Endothelial cell of umbilical vein (primary cell): ENCODE data around the gene GALNT17. TPM values are rescaled to one million over a fixed set of nuclear protein-coding genes. Genes with fewer than 3 reads are reported as not detected.

ENCODE experiments used
- BruUV-seq: library from RNA; stranded (reverse); fragments of 400-500 nt; replicated peaks from 2 replicates; lab custom pipeline; 2021; lab: Mats Ljungman, UMichigan
- CTCF ChIA-PET: fragments of 300-600, 350-600 bp; sonication (Branson Sonifier 250); formaldehyde crosslinking; loops from one replicate; lab custom pipeline; 2021; ENCODE audit warnings: antibody characterized with exemption, inconsistent platforms; lab: Charles Lee
- POLR2A ChIA-PET: fragments of 300-600, 350-600 bp; sonication (Branson Sonifier 250); formaldehyde crosslinking; loops from one replicate; lab custom pipeline; 2021; ENCODE audit warnings: antibody characterized with exemption, inconsistent platforms; lab: Charles Lee
- DNase-seq: peaks from one replicate; pipeline ENCODE4 v3.0.0-alpha.2; 2011; ENCODE audit warnings: low read depth, low spot score
- FAIRE-seq: peaks from 2 replicates; lab custom pipeline; 2011; peaks lifted over from hg19 to GRCh38; lab: Jason Lieb, UNC
- H2AFZ ChIP-seq: 2 replicates; pipeline ENCODE4 v1.6.0; 2012; ENCODE audit warnings: low read depth, low read length, control low read depth, inconsistent platforms
- H3K27ac ChIP-seq: 2 replicates; pipeline ENCODE4 v1.5.1; 2011; ENCODE audit warnings: low read depth, mild to moderate bottlenecking, control low read depth, low read length, moderate library complexity; ENCODE audit not compliant: insufficient read depth
- H3K27me3 ChIP-seq, 2 experiments: 2 replicates each; pipeline versions ENCODE4 v1.6.0 to v1.6.1; 2011; ENCODE audit warnings: low read length in 2 of 2, mixed read lengths in 1 of 2; ENCODE audit not compliant: control insufficient read depth in 2 of 2, insufficient read depth in 2 of 2
- H3K36me3 ChIP-seq, 2 experiments: 2 replicates in 1 of 2; 3 replicates in 1 of 2; pipeline ENCODE4 v1.5.1; 2011; ENCODE audit warnings: low read length in 2 of 2, mild to moderate bottlenecking in 1 of 2, moderate library complexity in 1 of 2; ENCODE audit not compliant: control insufficient read depth in 2 of 2, insufficient read depth in 2 of 2; ENCODE audit errors: extremely low read depth in 1 of 2
- H3K4me1 ChIP-seq: 3 replicates; pipeline ENCODE4 v1.5.1; 2011; ENCODE audit warnings: mild to moderate bottlenecking, low read length; ENCODE audit not compliant: control insufficient read depth, insufficient read depth; ENCODE audit errors: extremely low read depth
- H3K4me2 ChIP-seq: 2 replicates; pipeline ENCODE4 v1.6.1; 2011; ENCODE audit warnings: low read length, control low read depth, mixed read lengths; ENCODE audit not compliant: insufficient read depth
- H3K4me3 ChIP-seq, 3 experiments: fragments of 200-600 bp in 1 of 3; sonication (generic), shearing (Covaris generic) in 1 of 3; replicated peaks in 1 of 3; 2 replicates each; pipeline ENCODE4 v1.5.1; 2011 to 2016; ENCODE audit warnings: control low read depth in 3 of 3, low read length in 3 of 3, mild to moderate bottlenecking in 2 of 3, inconsistent platforms in 1 of 3, low read depth in 1 of 3, moderate library complexity in 1 of 3; ENCODE audit not compliant: insufficient read depth in 1 of 3
- H3K79me2 ChIP-seq: 2 replicates; pipeline ENCODE4 v1.6.0; 2012; ENCODE audit warnings: low read length, inconsistent platforms; ENCODE audit not compliant: control insufficient read depth, insufficient read depth
- H3K9ac ChIP-seq: replicated peaks from 2 replicates; pipeline ENCODE3; 2011; ENCODE audit warnings: low read length, control low read depth; ENCODE audit not compliant: insufficient read depth; ENCODE audit errors: extremely low read depth
- H3K9me1 ChIP-seq: replicated peaks from 3 replicates; pipeline ENCODE4 v1.6.0; 2011; ENCODE audit warnings: mild to moderate bottlenecking, low read length; ENCODE audit not compliant: control insufficient read depth, insufficient read depth; ENCODE audit errors: extremely low read depth
- H3K9me3 ChIP-seq: replicated peaks from 2 replicates; pipeline ENCODE4 v1.5.1; 2012; ENCODE audit warnings: low read length, inconsistent platforms; ENCODE audit not compliant: control insufficient read depth, insufficient read depth
- H4K20me1 ChIP-seq: replicated peaks from 2 replicates; pipeline ENCODE3; 2011; ENCODE audit warnings: mild to moderate bottlenecking, low read length; ENCODE audit not compliant: control insufficient read depth, insufficient read depth; ENCODE audit errors: extremely low read depth
- CTCF ChIP-seq, 2 donors: IDR thresholded peaks; 1 replicate in 1 of 2; 2 replicates in 1 of 2; pipeline ENCODE4 v1.5.1; 2011; ENCODE audit warnings: low read length in 2 of 2, mild to moderate bottlenecking in 2 of 2, moderate library complexity in 2 of 2, control low read depth in 1 of 2, inconsistent platforms in 1 of 2, low read depth in 1 of 2; ENCODE audit not compliant: insufficient read depth in 1 of 2; ENCODE audit errors: extremely low read depth in 1 of 2
- EZH2 ChIP-seq: IDR thresholded peaks from 2 replicates; pipeline ENCODE4 v1.6.1; 2012; ENCODE audit warnings: borderline replicate concordance, low read depth, mild to moderate bottlenecking, moderate library complexity, low read length, inconsistent platforms; ENCODE audit not compliant: severe bottlenecking
- FOS ChIP-seq: IDR thresholded peaks from 2 replicates; pipeline ENCODE4 v1.6.1; 2011; ENCODE audit warnings: mild to moderate bottlenecking, low read length, moderate library complexity, borderline replicate concordance; ENCODE audit not compliant: insufficient read depth
- GATA2 ChIP-seq: IDR thresholded peaks from 2 replicates; pipeline ENCODE4 v1.7.0; 2011; ENCODE audit warnings: low read depth, mild to moderate bottlenecking, moderate library complexity, mixed read lengths, low read length; ENCODE audit not compliant: insufficient read length, insufficient read depth
- JUN ChIP-seq: IDR thresholded peaks from 2 replicates; pipeline ENCODE4 v1.6.1; 2011; ENCODE audit warnings: borderline replicate concordance, low read depth; ENCODE audit not compliant: insufficient read length, insufficient read depth
- MAX ChIP-seq: IDR thresholded peaks from 2 replicates; pipeline ENCODE4 v1.6.1; 2011; ENCODE audit not compliant: insufficient read depth, insufficient read length
- MYC ChIP-seq: IDR thresholded peaks from one replicate; pipeline ENCODE4 v1.6.1; 2011; ENCODE audit warnings: mild to moderate bottlenecking, low read depth, low read length
- POLR2A ChIP-seq: IDR thresholded peaks from 2 replicates; pipeline ENCODE4 v1.6.1; 2012; ENCODE audit warnings: low read depth, mild to moderate bottlenecking, control low read depth, low read length
- POLR2AphosphoS5 ChIP-seq: IDR thresholded peaks from 2 replicates; pipeline ENCODE4 v1.6.1; 2012; ENCODE audit warnings: low read depth, mild to moderate bottlenecking, control low read depth, low read length, moderate library complexity; ENCODE audit not compliant: insufficient read depth
- dilution Hi-C: fragments of 300-500 bp; cut with MboI; formaldehyde crosslinking; loops from one replicate; pipeline ENCODE4 v1.15.0; 2019; ENCODE audit warnings: low sequenced_read_pairs; ENCODE audit not compliant: extremely low pct_ligation_motif_present
- intact Hi-C: fragments of 100-400 bp; cut with micrococcal nuclease; formaldehyde crosslinking; loops from one replicate; pipeline ENCODE4 v1.10.0; 2022
- polyA plus RNA-seq, 4 experiments: library from polyadenylated mRNA; depleted of rRNA in 3 of 4; stranded (reverse) in 3 of 4; unstranded in 1 of 4; fragments of >200 nt; gene quantifications; 2 replicates each; pipeline versions ENCODE4 v1.2.1 to v1.2.3, GENCODE V29; 2011 to 2012; ENCODE audit warnings: missing spikeins in 1 of 4
- total RNA-seq: library from RNA; stranded (reverse); gene quantifications from 2 replicates; pipeline ENCODE4 v1.2.3, GENCODE V29; 2021

GALNT17 gene
- total and polyA plus RNA-seq, 2 donors (not counting 3 experiments of a cell fraction or from before 2014, with no cell fraction given) = not detected

- intact Hi-C loops = no loop called here
- CTCF ChIA-PET = no interaction called here
- BruUV-seq = no TSS peak
Observed at GRCh38 chr7:71238581-71239295, 106.8 kb downstream of the GALNT17 start.

More at GRCh38 chr7:71238581-71239295, 106.8 kb downstream of the GALNT17 start:
- Histone ChIP-seq H3K9me1 (no peaks in the 10 kb centered on the region), H3K4me2 (no peak overlapping the region), H3K9ac (no peak overlapping the region), H3K9me3 (peaks cover 3% of the 10 kb centered on the region), H4K20me1 (no peaks in the 10 kb centered on the region), H3K27me3 (no peaks in the 10 kb centered on the region), H3K79me2 (no peaks in the 10 kb centered on the region), H3K36me3 (no peaks in the 10 kb centered on the region), H3K27ac (no peak overlapping the region), H3K4me3 (no peak overlapping the region), H3K4me1 (no peaks in the 10 kb centered on the region), H2AFZ (no peak overlapping the region)
- DNase-seq = no peak
- POLR2A ChIA-PET = no interaction called here
- no peak for FAIRE-seq
- TF ChIP-seq POLR2AphosphoS5 (no peak), FOS (no peak), MYC (no peak), EZH2 (no peak), MAX (no peak), CTCF (IDR thresholded peaks at IDR 0.05; ENCODE audit: extremely low read depth in 1 of 2, insufficient read depth in 1 of 2, low read depth in 1 of 2, low read length in 2 of 2) (no peak), JUN (no peak), GATA2 (no peak), POLR2A (no peak)
- dilution Hi-C loops = no loop called here
